Mesodermal cell (in vitro differentiated cells): Measurements from ENCODE around the gene YIPF2.
"Not testable (repeated sequence)": the region's sequence is repeated elsewhere in the genome, so short reads cannot be mapped to it uniquely, and the experiment has no call there.

ENCODE experiments used
- H3K27ac ChIP-seq: 2 replicates; pipeline ENCODE4 v1.7.0; 2013; ENCODE audit warnings: mild to moderate bottlenecking, low read depth, low read length, moderate library complexity; ENCODE audit not compliant: severe bottlenecking
- H3K36me3 ChIP-seq: 2 replicates; pipeline ENCODE4 v1.7.1; 2013; ENCODE audit warnings: mild to moderate bottlenecking, low read length, moderate library complexity; ENCODE audit not compliant: control insufficient read depth, insufficient read depth
- H3K4me1 ChIP-seq: one replicate; pipeline ENCODE4 v1.7.1; 2013; ENCODE audit warnings: mild to moderate bottlenecking, low read length; ENCODE audit not compliant: insufficient read depth, control insufficient read depth, poor library complexity, severe bottlenecking
- H3K4me3 ChIP-seq: 2 replicates; pipeline ENCODE4 v1.7.0; 2013; ENCODE audit warnings: low read length, control low read depth, mild to moderate bottlenecking; ENCODE audit not compliant: insufficient read depth, poor library complexity, severe bottlenecking; ENCODE audit errors: extremely low read depth
- H3K9me3 ChIP-seq: 2 replicates; pipeline ENCODE4 v1.7.1; 2013; ENCODE audit warnings: mild to moderate bottlenecking, low read length, moderate library complexity; ENCODE audit not compliant: control insufficient read depth
- WGBS, 2 experiments: methylation state at CpG; one replicate each; pipeline ENCODE4 v1.1.5; 2013; ENCODE audit warnings: missing lambda C conversion rate in 2 of 2; ENCODE audit not compliant: insufficient coverage in 2 of 2; 5-methylcytosine and 5-hydroxymethylcytosine counted together

The YIPF2 gene

GRCh38 chr19:10887616-10888367, 40.6 kb downstream of the YIPF2 start:
- no peak overlapping the region for H3K4me3 ChIP-seq
- H3K27ac ChIP-seq, result peak overlapping the region; percentile 57
- peaks cover 35% of the 10 kb centered on the region for H3K4me1 ChIP-seq
- 78 to 85% methylated on average over 8 to 9 of the region's 9 CpGs for WGBS, 2 experiments
- H3K36me3 ChIP-seq, result peaks cover 11% of the 10 kb centered on the region
- no peaks in the 10 kb centered on the region for H3K9me3 ChIP-seq

- H3K9me3 ChIP-seq, result no peaks in the 10 kb centered on the region
- WGBS, 2 experiments, result 68 to 76% methylated on average over 12 to 15 of the region's 20 CpGs
- peaks cover 12% of the 10 kb centered on the region for H3K36me3 ChIP-seq
- peak overlapping the region; percentile 74 for H3K27ac ChIP-seq
- H3K4me3 ChIP-seq, result no peak overlapping the region
- H3K4me1 ChIP-seq, result peaks cover 49% of the 10 kb centered on the region
Observed at GRCh38 chr19:10885201-10886169, 43.0 kb downstream of the YIPF2 start.

GRCh38 chr19:10884274-10884673, 44.2 kb downstream of the YIPF2 start:
- peaks cover 58% of the 10 kb centered on the region for H3K4me1 ChIP-seq
- no peak overlapping the region for H3K4me3 ChIP-seq
- WGBS, 2 experiments, result 100% methylated on average over 1 of the region's 2 CpGs
- H3K9me3 ChIP-seq, result no peaks in the 10 kb centered on the region
- H3K36me3 ChIP-seq, result peaks cover 12% of the 10 kb centered on the region
- peak overlapping the region; percentile 74 for H3K27ac ChIP-seq

GRCh38 chr19:10882108-10882457, 46.4 kb downstream of the YIPF2 start:
- no peaks in the 10 kb centered on the region for H3K9me3 ChIP-seq
- H3K4me3 ChIP-seq, result no peak overlapping the region
- peaks cover 44% of the 10 kb centered on the region for H3K4me1 ChIP-seq
- 79 to 89% methylated on average over 7 to 8 of the region's 9 CpGs for WGBS, 2 experiments
- peaks cover 8% of the 10 kb centered on the region for H3K36me3 ChIP-seq
- H3K27ac ChIP-seq, result peak overlapping the region; percentile 62

GRCh38 chr19:10881403-10882107, 46.9 kb downstream of the YIPF2 start:
- peaks cover 40% of the 10 kb centered on the region for H3K4me1 ChIP-seq
- 50 to 51% methylated on average over 13 of the region's 14 CpGs for WGBS, 2 experiments
- H3K4me3 ChIP-seq, result no peak overlapping the region
- H3K27ac ChIP-seq, result peak overlapping the region; percentile 62
- no peaks in the 10 kb centered on the region for H3K9me3 ChIP-seq
- peaks cover 4% of the 10 kb centered on the region for H3K36me3 ChIP-seq

- no peak overlapping the region for H3K27ac ChIP-seq
Observed at GRCh38 chr19:10878253-10878652, 50.2 kb downstream of the YIPF2 start.

GRCh38 chr19:10877608-10878007, 50.8 kb downstream of the YIPF2 start:
- H3K9me3 ChIP-seq, H3K4me3 ChIP-seq, H3K27ac ChIP-seq, H3K36me3 ChIP-seq: not testable (repeated sequence)
- WGBS, 2 experiments, result 96 to 97% methylated on average over 4 to 7 of the region's 9 CpGs
- H3K4me1 ChIP-seq, result peaks cover 33% of the 10 kb centered on the region

More at GRCh38 chr19:10878253-10878652, 50.2 kb downstream of the YIPF2 start:
- WGBS, 2 experiments, result 100% methylated on average over 1 to 3 of the region's 3 CpGs
- Histone ChIP-seq H3K4me1 (peaks cover 33% of the 10 kb centered on the region), H3K4me3 (no peak overlapping the region), H3K36me3 (peaks cover 4% of the 10 kb centered on the region), H3K9me3 (no peaks in the 10 kb centered on the region)

GRCh38 chr19:10876459-10877240, 51.8 kb downstream of the YIPF2 start:
- WGBS, 2 experiments, result 94 to 96% methylated on average over 8 of the region's 10 CpGs
- Histone ChIP-seq H3K4me3 (no peak overlapping the region), H3K4me1 (peaks cover 25% of the 10 kb centered on the region), H3K27ac (peak overlapping the region; percentile 3), H3K36me3 (no peaks in the 10 kb centered on the region), H3K9me3 (no peaks in the 10 kb centered on the region)

- H3K4me1 ChIP-seq, result peaks cover 3% of the 10 kb centered on the region
- no peaks in the 10 kb centered on the region for H3K36me3 ChIP-seq
- H3K27ac ChIP-seq, result no peak overlapping the region
- H3K4me3 ChIP-seq, result no peak overlapping the region
- WGBS, 2 experiments, result no CpG with 5 or more reads among the region's 1 CpG
- H3K9me3 ChIP-seq, result no peaks in the 10 kb centered on the region
Observed at GRCh38 chr19:10874024-10874423, 54.4 kb downstream of the YIPF2 start.
